GM18520 (cell line): ENCODE results near the gene MAST4.
"Not testable (repeated sequence)": the region's sequence is repeated elsewhere in the genome, so short reads cannot be mapped to it uniquely, and the experiment has no call there.

Experiments
- ATAC-seq: cut with Tn5 transposase; IDR thresholded peaks from one replicate; pipeline ENCODE4 v1.9.1; 2021; ENCODE audit not compliant: unreplicated experiment

The MAST4 gene

DNA sequence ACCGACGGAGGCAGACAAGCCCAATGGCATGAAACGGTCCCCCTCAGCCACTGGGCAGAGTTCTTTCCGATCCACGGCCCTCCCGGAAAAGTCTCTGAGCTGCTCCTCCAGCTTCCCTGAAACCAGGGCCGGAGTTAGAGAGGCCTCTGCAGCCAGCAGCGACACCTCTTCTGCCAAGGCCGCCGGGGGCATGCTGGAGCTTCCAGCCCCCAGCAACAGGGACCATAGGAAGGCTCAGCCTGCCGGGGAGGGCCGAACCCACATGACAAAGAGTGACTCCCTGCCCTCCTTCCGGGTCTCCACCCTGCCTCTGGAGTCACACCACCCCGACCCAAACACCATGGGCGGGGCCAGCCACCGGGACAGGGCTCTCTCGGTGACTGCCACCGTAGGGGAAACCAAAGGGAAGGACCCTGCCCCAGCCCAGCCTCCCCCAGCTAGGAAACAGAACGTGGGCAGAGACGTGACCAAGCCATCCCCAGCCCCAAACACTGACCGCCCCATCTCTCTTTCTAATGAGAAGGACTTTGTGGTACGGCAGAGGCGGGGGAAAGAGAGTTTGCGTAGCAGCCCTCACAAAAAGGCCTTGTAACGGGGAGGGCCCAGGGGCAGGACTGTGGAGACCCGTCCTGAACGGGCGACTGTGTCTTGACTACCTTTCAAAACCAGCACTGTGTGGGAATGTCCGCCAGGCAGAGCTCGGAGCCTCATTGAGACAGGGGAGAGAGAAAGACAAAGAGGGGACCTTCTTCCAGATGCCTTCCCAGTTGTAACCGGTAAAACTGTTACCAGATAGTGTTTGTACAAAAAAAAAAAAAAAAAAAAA is 570.5 kb downstream of the MAST4 start:
- ATAC-seq = peak; percentile 14

DNA sequence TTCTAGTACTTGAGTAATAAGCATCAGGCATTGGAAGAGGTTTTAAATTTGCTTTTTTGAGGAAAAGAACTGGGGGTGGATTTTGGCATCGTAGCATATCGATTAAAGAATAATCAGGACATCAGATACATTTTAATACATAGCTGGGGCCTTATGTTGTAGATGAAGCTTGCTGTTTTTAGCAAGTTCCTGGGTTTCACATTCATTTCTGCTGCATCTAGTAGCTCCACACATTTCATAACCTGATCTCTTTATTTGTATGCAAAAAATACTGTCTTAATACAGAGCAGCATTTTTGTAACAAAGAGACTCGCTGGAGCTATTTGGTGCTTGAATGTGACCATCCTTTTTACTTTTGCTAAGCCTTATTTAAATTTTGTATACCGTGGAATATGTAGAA is 571.9 kb downstream of the MAST4 start:
- no peak for ATAC-seq

DNA sequence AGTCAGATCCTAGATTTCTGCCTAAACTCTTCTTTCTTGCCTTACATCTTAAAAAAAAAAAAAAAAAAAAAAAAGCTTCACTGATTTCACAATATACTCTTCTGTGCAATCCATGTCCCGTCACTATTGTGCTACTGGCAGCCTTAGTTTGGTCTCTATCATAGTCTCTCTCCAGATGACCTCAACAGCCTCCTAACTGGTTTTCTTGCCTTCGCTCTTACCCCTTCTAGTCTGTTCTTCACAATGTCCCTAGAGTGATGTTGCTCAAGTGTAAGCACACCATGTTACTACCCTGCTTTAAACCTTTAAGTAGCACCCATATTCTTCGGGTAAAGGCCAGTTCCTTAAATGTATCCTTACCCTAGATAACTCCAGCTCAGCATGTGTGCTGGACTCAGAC is 574.6 kb downstream of the MAST4 start:
- ATAC-seq = no peak

DNA sequence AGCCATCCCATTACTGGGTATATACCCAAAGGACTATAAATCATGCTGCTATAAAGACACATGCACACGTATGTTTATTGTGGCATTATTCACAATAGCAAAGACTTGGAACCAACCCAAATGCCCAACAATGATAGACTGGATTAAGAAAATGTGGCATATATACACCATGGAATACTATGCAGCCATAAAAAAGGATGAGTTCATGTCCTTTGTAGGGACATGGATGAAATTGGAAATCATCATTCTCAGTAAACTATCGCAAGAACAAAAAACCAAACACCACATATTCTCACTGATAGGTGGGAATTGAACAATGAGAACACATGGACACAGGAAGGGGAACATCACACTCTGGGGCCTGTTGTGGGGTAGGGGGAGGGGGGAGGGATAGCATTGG is 577.2 kb downstream of the MAST4 start:
- ATAC-seq = not testable (repeated sequence)

DNA sequence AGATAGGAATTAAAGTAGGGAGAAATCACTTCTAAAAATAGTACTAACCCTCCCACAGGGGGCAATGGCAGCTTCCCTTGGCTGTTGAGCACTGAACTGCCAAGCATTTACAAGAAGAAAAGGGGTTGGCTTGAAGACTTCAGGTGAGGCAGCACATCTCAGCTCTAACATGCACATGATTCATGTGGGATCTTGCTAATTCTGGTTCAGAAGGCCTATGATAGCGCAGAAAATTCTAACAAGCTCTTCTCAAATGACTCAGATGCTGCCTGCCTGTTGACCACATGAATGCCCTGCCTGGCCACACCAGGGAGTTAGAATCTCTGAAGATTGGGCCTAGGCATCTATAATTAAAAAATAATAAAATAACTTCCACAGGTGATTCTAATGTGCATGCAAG is 577.8 kb downstream of the MAST4 start:
- ATAC-seq = no peak

DNA sequence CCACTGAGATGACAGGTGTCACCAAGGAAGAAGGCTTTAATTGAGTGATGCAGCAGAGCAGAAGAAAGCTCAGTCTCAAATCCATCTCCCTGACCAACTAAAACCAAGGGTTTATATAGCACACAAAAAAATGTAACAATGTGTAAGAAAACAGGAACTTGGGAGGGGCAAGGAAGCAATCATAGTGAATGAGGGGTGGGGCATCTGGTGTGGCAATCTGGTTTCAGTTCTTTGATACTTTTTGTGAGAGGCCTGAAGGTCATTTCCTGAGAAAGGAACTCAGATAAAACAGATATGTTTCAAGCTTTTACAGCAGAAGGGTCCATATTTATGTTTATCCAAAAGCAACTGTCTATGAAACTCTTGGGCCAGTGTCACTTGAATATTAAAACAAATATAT is 580.7 kb downstream of the MAST4 start:
- no peak for ATAC-seq

DNA sequence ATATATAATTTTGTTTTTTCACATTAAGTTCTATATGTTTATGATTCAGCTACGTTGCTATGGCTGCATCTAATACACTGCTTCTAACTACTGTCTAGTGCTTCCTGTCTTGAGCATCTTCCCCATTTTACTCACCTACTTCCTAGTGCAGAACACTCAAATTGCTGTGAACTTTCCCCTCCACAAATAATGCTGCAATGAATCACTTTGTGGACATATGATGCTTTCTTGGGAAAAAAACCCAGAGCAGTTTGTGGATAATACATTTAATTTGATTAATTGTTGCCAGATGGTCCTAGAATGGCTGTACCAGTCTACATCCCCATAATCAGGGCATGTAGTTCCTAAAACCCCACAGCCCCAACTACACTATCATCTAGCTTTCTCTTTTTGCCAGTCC is 581.9 kb downstream of the MAST4 start:
- no peak for ATAC-seq

DNA sequence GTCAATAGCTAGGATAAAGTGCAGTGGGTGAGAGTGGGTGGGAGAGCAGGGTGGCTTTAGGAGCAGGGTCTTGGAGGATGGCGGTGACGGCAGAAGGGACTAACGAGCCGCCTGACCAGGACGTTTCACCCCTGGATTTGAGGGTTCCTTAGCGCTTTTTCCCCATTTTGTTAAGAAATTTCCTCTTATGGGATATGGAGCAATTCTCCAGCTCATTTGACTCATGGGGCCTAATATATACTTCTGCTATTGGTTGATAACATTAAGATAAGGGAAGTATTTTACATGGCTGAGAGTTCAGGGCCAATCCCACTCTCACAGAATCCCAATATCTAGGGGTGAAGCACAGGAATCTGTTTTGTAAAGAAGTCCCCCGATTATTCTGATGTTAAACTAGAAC is 582.8 kb downstream of the MAST4 start:
- ATAC-seq = no peak

DNA sequence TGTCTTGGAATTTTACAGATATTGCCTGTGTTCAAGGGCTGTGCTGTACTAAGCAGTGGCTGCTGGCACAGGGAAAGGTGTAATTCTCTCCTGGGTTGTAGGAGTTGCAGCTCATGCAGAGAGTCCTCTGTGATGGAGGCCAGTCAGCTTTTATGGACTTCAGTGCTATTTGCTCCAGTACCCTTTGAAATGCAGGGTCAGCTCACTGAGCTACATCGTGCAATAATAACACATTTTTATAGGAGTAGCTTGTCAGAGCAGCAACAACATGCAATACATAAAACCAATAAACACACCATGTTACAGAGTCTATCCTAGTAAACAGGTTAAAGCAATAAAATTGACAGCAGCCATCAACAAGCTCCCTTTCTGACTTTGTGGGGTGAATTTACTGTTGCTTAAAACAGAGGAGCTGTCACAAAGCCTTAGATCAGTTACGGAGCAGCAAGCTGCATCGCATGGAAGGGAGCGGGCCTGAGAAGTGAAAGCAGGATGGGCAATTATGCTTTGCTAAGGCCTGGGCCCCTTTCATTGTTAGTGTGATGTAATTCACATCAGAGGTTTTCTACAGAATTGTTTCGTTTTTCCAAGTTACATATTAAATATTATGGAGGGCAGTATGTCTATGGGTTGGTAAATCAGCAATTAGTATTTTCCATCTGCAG is 583.6 kb downstream of the MAST4 start:
- no peak for ATAC-seq

DNA sequence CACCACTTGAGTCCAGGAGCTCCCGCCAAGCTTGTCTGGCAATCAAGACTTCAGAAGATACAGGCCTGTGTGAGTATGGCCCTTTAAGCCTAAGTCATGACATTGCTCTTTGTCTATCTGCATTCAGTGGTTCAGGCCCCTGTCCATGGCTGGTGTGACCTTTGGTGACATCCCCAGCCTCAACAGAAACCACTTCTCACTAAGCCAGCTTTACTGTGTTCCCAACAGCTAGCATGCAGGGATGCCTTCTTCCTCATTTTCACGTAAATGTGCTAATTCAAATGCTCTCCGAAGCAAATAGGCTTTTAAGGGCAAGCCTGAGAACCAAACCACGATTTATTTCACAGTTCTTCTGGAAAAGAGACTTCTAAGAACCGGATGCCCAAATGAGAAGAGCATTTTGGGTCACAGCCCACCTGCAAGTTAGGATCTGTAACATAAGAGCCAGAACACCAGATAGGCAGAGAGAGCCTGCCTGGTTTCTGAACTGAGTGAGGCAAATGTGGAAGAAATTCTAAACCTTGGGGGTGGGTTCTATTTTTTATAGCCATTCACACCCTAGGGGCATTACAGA is 585.5 kb downstream of the MAST4 start:
- ATAC-seq = no peak

DNA sequence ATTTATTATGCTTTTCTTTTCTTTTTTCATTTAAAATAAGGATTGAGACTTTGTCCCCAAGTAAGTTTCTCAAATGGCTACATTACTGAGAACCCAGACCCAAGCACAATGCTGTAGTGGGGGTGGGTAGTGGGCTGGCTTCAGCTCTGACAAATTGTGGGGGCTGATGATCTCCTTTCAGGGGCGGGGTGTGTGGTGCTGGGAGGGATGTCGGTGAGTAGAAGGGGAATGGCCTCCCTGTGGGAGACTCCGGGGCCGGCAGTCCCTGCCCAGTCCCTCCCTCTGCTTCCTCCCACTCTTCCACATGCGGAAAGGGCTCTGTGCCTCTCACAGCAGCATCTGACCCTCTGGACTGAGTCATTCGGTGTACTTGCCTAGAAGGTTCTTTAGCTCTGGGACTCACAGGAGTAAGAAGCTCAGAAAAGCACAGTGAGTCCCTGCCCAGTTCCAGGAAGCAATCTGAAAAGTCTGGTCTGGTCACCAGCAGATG is 586.2 kb downstream of the MAST4 start:
- no peak for ATAC-seq

DNA sequence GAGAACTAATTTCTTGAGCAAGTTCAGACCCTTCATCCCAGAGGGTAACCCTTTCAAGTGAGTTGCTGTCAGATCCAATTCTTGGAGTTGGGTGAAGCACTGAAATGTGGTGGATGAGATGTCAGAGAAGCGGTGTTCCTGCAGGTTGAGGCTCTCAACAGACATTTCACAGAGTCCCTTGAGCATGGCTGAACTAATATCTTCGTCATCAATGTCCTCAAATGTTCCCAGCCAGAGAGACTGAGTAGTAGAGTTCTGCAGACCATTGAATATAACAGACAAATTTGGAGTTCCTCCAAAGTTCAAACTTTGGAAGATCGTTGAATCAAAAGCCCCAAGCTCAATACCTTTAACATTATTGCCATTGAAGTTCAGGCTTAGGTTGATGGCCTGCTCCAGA is 587.7 kb downstream of the MAST4 start:
- no peak for ATAC-seq

DNA sequence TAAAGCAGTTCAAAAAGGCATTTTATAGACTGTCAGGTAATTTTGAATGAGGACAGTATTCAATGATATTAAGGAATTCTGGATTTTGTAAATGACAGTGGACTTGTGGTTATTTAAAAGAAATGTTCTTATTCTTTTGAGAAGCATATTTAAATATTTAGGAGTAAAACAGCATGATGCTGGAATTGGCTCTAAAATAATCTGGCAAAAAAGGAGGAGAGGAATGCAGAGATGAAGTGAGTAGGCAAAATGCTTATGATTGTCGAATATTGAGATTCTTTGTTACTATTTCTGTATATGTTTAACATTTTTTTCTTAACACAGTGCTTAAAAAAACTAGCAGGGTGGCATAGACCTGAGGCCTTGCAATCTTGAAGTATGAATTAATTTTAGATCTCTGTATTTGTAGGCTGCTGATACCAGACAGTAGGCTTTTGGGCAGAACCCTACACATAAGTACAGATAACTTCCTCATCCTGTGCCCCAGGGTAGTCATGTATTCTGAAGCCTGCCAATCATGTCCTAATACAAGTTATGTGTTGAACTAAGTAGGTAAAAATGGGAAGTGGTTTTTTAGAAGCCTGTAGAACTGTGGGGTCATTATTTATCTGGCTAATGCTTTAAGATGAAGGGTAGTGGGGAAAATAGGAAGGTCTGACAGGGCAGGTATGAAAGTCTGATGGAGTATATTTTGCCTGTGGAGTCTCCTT is 591.0 kb downstream of the MAST4 start:
- ATAC-seq = peak; percentile 41

DNA sequence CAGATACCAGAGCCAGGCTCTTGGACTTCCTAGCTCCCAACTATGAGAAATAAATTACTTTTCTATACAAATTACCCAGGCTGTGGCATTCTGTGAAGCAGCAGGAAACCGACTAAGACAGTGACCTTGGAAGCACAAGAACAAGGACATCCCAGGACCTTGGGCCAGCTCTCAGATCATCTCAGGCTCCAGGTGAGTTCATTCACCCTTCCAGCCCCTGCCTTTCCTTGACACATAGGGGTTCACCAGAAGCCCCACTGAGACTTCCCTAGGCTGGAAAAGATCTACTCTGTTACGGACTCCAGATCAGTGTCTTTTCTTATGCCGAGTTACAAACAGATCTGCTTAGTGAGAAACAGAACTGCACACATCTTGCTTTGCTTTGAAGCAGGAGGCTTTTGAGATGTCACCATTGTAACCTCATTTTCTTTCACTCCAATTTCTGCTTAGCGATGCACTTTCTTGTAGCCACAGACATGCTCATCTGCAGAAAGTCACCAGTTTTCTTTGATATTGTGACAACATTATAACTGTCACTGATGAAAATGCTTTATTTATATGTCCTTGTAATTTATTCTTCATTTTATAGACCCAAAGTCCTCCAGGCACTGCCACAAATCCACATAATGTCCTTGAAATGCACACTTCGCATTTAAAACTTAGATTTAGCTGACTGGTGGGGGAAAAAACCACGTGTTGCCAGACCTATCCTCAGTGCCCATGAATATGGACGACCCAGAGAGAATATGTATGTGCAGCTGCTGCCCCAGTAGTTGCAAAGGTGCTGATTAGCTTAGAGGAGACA is 592.3 kb downstream of the MAST4 start:
- no peak for ATAC-seq

DNA sequence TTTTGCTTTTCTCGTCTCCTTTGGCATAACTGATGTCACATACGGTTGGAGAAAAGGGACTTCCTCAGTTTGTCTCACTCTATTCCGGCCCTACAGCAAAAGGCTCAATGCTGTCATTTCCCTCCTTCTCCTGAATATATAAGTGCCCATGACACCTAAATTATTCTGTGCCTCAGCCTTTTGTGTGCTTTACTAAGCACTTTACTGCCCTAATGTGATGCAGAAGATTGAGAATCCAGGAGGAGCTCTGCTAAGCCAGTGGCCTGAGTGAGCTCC is 592.8 kb downstream of the MAST4 start:
- no peak for ATAC-seq

DNA sequence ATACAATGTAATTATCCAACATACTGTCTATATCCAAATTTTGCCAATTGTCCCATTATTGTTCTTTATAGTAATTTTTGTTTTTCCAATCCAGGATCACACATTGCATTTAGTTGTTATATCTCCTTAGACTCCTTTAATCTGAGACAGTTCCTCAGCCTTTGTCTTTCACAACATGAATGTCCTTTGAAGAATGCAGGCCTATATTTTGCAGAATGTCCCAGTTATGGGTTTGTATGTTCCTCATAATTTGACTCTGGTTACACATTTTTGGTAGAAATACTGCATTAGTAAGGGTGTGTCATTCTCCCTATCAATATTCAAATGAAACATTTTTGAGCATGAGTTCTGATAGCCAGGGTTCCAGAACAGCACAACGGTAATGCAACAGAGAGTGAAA is 593.7 kb downstream of the MAST4 start:
- no peak for ATAC-seq

DNA sequence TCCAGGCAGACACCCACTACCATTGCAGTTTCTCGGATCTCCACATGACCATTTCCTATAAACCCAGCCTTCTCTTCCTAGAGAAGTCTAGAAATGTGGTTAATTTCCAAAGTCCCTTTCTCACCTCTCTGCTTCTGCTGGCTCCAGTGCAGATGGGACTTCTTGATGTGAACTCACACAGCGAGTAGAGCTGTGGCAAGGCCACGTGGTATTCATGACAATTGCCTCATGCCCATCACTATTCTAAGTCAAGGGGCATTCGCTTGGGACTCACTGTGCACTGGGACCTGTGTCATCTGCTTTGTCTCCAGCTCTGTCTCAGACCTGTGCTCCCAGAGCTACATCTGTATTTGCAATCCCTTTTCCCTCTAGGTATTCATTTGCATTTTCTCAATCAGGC is 594.2 kb downstream of the MAST4 start:
- no peak for ATAC-seq

DNA sequence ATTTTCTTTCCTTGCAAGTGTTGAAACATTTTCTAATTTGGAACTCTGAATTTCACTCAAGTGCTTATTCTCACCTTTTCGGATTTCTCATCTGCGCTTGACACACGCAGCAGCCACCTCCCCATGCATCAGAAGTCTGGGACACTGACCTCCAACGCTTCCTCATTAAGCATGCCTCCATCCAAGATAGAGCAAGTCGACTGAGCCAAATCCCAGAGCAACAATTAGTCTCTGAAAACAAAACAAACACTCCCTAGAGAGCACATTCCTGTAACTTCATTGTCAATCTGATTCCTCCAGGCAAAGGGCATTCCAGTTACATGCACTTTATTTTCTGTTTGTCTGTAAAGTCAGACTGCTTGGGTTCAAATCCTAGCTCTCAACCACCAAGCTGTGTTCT is 594.7 kb downstream of the MAST4 start:
- no peak for ATAC-seq

DNA sequence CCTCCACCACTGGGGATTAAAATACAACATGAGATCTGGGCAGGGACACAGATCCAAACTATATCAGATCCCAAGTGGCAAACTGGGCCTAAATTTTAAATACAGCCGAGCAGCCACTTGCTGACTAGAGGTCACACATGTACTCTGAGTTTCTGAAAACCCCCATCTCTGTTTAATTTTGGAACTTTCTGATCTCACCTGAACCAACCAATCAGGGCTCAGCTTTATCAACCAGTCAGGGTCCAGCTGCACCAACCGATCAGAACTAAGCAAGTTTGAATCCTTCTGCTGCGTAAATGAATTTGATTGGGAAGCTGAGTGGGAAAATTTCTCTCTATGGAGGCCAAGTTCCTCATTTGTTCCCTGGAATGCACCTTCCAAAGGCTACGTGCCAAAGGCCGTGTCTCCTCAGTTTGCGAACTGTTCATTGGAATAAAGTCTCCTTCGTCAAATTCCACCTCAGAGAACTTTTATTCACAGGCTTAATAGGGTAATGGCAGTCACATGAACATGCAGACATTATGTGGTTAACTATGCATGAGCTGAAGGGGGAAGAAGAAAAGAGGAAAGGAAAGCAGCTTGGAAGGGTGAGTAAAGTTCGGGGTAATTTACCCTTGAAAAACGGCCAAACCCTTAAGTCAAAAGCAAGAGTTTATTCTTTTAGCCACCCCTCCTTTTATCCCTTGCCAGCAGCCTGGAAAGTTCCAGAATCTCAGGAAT is 596.7 kb downstream of the MAST4 start:
- ATAC-seq = no peak

DNA sequence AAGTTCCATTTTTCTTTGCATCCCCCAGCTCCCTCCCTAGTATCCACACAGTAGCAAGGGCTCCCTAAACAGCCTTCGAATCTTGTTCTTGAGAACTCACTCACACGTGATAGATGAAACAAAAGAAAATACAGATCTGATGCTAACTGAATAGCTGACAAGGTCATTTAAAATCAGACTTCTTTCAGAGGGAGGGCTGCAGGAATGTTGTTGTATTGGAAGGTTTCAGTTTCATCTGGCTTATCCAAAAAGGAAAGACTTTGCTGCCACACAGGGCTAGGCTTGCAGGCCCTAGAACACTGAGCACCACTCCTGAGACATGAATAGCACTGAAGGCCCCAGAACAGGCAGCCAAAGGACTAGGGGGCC is 597.2 kb downstream of the MAST4 start:
- ATAC-seq = no peak
